MM.1S (cell line): ENCODE results near the gene AKR7A2.

ENCODE experiments used
- DNase-seq: peaks from one replicate; pipeline ENCODE4 v3.0.0-alpha.2; 2015
- H2AFZ ChIP-seq: fragments of 300-600 bp; sonication (generic); 2 replicates; pipeline ENCODE4 v1.6.0; 2016; ENCODE audit warnings: antibody characterized with exemption, low read length
- H3F3A ChIP-seq: fragments of 300-600 bp; sonication (generic); 2 replicates; pipeline ENCODE4 v1.6.1; 2016; ENCODE audit warnings: mild to moderate bottlenecking, antibody characterized with exemption, low read length, moderate library complexity, mixed read lengths; ENCODE audit not compliant: insufficient read depth
- H3K27ac ChIP-seq: fragments of 300-600 bp; sonication (generic); 2 replicates; pipeline ENCODE4 v1.5.1; 2016; ENCODE audit warnings: mild to moderate bottlenecking, low read length
- H3K27me3 ChIP-seq: fragments of 300-600 bp; sonication (generic); replicated peaks from 2 replicates; pipeline ENCODE4 v1.6.0; 2016; ENCODE audit warnings: low read length; ENCODE audit not compliant: insufficient read depth
- H3K36me3 ChIP-seq: fragments of 300-600 bp; sonication (generic); replicated peaks from 2 replicates; pipeline ENCODE4 v1.6.1; 2016; ENCODE audit warnings: mild to moderate bottlenecking, low read length, mixed read lengths; ENCODE audit not compliant: insufficient read depth
- H3K4me1 ChIP-seq: fragments of 300-600 bp; sonication (generic); 2 replicates; pipeline ENCODE4 v1.6.1; 2016; ENCODE audit warnings: low read length, mixed read lengths
- H3K4me2 ChIP-seq: fragments of 300-600 bp; sonication (generic); 2 replicates; pipeline ENCODE4 v1.6.0; 2016; ENCODE audit warnings: low read depth, low read length
- H3K4me3 ChIP-seq: fragments of 300-600 bp; sonication (generic); 2 replicates; pipeline ENCODE4 v1.5.1; 2016; ENCODE audit warnings: low read length, mixed read lengths
- H3K79me2 ChIP-seq: fragments of 300-600 bp; sonication (generic); 2 replicates; pipeline ENCODE4 v1.6.1; 2016; ENCODE audit warnings: mixed run types, low read length, mixed read lengths
- H3K9ac ChIP-seq: fragments of 300-600 bp; sonication (generic); 2 replicates; pipeline ENCODE4 v1.6.1; 2016; ENCODE audit warnings: low read length, mixed read lengths
- H3K9me2 ChIP-seq: fragments of 300-600 bp; sonication (generic); replicated peaks from 2 replicates; pipeline ENCODE4 v1.6.1; 2016; ENCODE audit warnings: mild to moderate bottlenecking, low read length, mixed read lengths; ENCODE audit not compliant: insufficient read depth
- H3K9me3 ChIP-seq: fragments of 300-600 bp; sonication (generic); replicated peaks from 2 replicates; pipeline ENCODE4 v1.6.1; 2016; ENCODE audit warnings: mild to moderate bottlenecking, low read length, mixed read lengths; ENCODE audit not compliant: insufficient read depth
- H4K20me1 ChIP-seq: fragments of 300-600 bp; sonication (generic); 2 replicates; pipeline ENCODE4 v1.6.1; 2016; ENCODE audit warnings: mild to moderate bottlenecking, low read length, moderate library complexity, mixed read lengths; ENCODE audit not compliant: insufficient read depth
- EZH2 ChIP-seq: fragments of 300-600 bp; sonication (generic); optimal IDR thresholded peaks from 2 replicates; pipeline ENCODE3; 2017; ENCODE audit warnings: low read depth, mild to moderate bottlenecking, antibody characterized with exemption, low read length, mixed read lengths
- EZH2phosphoT487 ChIP-seq: fragments of 300-600 bp; sonication (generic); IDR thresholded peaks from 2 replicates; pipeline ENCODE4 v1.6.1; 2018; ENCODE audit warnings: antibody characterized with exemption, low read length
- TF ChIP-seq, protein P1 (sequence below): fragments of 300-600 bp; sonication (generic); IDR thresholded peaks from 2 replicates; pipeline ENCODE4 v1.5.1; 2016; ENCODE audit warnings: antibody characterized with exemption, low read length, mixed read lengths

Gene AKR7A2

DNA sequence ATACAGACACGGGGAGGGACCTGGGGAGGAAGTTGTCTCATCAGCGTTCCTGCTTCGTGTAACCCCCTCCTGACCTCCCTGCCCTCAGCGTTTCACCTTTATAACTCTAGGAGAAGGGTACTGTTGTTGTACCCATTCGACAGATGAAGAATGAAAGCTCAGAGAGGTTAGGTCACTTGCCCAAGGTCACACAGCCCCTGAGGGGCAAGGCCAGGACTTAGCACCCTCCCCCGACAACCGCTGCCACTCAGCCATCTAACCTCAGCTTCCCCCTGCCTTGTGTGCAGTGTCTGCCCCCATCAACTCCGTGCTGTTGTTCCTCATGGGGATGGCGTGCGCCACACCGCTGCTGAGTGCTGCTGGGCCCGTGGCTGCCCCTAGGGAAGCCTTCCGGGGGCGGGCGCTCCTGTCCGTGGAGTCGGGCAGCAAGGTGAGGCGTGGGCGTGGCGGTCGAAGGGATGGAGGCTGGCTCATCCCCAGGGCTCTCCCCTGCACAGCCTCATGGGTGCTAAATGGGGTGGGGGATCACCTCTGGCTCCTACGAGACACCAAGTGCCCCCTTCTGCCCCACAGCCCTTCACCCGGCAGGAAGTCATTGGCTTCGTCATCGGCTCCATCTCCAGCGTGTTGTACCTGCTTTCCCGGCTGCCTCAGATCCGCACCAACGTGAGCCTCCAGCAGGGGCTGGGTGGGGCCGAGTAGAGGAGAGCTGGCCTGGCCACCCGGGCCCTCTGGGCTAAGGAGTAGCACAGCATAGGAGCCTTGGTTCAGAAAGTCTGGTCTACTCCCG, 14.2 kb upstream of the AKR7A2 start:
- H2AFZ ChIP-seq, result no peak overlapping the region
- H3K9me3 ChIP-seq, result no peaks in the 10 kb centered on the region
- no peaks in the 10 kb centered on the region for H3K79me2 ChIP-seq
- no peaks in the 10 kb centered on the region for H3K4me1 ChIP-seq
- H3K4me2 ChIP-seq, result no peak overlapping the region
- no peaks in the 10 kb centered on the region for H3K9me2 ChIP-seq
- H3K9ac ChIP-seq, result no peak overlapping the region
- DNase-seq, result no peak
- H3K27me3 ChIP-seq, result no peaks in the 10 kb centered on the region
- no peaks in the 10 kb centered on the region for H4K20me1 ChIP-seq
- H3K4me3 ChIP-seq, result no peak overlapping the region
- H3F3A ChIP-seq, result no peaks in the 10 kb centered on the region
- TF ChIP-seq EZH2, result no peak
- TF ChIP-seq EZH2phosphoT487, result no peak
- TF ChIP-seq, protein P1, sequence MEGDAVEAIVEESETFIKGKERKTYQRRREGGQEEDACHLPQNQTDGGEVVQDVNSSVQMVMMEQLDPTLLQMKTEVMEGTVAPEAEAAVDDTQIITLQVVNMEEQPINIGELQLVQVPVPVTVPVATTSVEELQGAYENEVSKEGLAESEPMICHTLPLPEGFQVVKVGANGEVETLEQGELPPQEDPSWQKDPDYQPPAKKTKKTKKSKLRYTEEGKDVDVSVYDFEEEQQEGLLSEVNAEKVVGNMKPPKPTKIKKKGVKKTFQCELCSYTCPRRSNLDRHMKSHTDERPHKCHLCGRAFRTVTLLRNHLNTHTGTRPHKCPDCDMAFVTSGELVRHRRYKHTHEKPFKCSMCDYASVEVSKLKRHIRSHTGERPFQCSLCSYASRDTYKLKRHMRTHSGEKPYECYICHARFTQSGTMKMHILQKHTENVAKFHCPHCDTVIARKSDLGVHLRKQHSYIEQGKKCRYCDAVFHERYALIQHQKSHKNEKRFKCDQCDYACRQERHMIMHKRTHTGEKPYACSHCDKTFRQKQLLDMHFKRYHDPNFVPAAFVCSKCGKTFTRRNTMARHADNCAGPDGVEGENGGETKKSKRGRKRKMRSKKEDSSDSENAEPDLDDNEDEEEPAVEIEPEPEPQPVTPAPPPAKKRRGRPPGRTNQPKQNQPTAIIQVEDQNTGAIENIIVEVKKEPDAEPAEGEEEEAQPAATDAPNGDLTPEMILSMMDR, result no peak
- no peaks in the 10 kb centered on the region for H3K36me3 ChIP-seq
- no peak overlapping the region for H3K27ac ChIP-seq

DNA sequence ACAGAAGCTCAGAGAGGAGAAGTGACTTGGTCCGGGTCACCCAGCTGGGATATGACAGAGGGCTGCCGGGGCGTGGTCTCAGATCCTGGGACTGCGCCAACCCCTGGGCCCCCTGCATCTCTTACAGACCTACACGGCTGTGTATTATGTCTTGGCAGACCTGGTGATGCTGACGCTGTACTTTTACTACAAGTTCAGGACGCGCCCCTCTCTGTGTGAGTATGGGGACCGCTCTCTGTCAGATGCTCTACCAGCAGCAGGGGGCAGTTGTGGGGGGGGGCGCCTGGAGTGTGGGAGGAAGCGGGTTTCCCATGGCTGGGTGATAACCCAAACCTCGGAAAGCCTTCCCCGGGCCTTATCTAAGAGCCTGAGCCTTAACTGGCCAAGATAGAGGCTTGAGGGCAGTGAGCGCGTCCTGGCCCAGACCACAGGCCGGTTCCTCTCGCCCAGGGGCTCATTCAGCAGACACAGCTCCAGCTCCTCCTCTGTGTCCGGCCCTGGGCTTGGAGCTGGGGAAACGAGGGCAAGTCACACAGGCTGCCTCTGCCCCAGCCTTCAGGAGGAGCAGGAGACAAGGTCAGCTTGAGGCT, 13.5 kb upstream of the AKR7A2 start:
- TF ChIP-seq, protein P1, result no peak
- TF ChIP-seq EZH2phosphoT487, result no peak
- TF ChIP-seq EZH2, result no peak
- Histone ChIP-seq H3K4me2 (no peak overlapping the region), H3K79me2 (no peaks in the 10 kb centered on the region), H3F3A (no peaks in the 10 kb centered on the region), H3K9me3 (no peaks in the 10 kb centered on the region), H3K9ac (no peak overlapping the region), H3K4me3 (no peak overlapping the region), H3K36me3 (no peaks in the 10 kb centered on the region), H3K27ac (no peak overlapping the region), H4K20me1 (no peaks in the 10 kb centered on the region), H3K4me1 (no peaks in the 10 kb centered on the region), H2AFZ (no peak overlapping the region), H3K9me2 (no peaks in the 10 kb centered on the region), H3K27me3 (no peaks in the 10 kb centered on the region)
- no peak for DNase-seq

DNA sequence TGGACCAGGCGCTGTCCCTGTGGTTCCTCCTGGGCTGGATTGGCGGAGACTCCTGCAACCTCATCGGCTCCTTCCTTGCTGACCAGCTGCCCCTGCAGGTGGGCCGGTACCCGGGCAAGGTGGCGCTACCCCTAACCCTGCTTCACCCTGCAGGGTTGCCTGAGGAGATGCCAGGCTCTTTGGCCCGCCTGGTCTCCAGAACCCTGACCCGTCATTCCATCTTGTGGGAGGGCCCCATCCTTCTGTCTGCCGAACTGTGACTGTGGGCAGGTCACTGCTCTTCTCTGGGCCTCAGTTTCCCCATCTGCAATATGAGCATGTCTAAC, 12.7 kb upstream of the AKR7A2 start:
- Histone ChIP-seq H3K79me2 (no peaks in the 10 kb centered on the region), H3F3A (no peaks in the 10 kb centered on the region), H3K9ac (no peak overlapping the region), H3K4me3 (no peak overlapping the region), H3K9me2 (no peaks in the 10 kb centered on the region), H3K36me3 (no peaks in the 10 kb centered on the region), H3K27me3 (no peaks in the 10 kb centered on the region), H4K20me1 (no peaks in the 10 kb centered on the region), H2AFZ (no peak overlapping the region), H3K4me1 (no peaks in the 10 kb centered on the region), H3K9me3 (no peaks in the 10 kb centered on the region), H3K27ac (no peak overlapping the region), H3K4me2 (no peak overlapping the region)
- TF ChIP-seq, protein P1, result no peak
- no peak for TF ChIP-seq EZH2
- no peak for TF ChIP-seq EZH2phosphoT487
- DNase-seq, result no peak
